ENCODE measurements around the gene GON4L.
"Not testable (repeated sequence)": the region's sequence is repeated elsewhere in the genome, so short reads cannot be mapped to it uniquely, and the experiment has no call there.

Gene GON4L

GRCh38 chr1:155859234-155859829 is 2.3 kb upstream of the GON4L start, which contains the start of gene SYT11:
TSS of gene SYT11 (plus strand) at chr1:155859567. CDS start at chr1:155859762, 195 bp downstream.
- peaks cover 8% of the 10 kb centered on the region for H3K36me3 Mint-ChIP-seq

GRCh38 chr1:155858800-155859233 is 1.8 kb upstream of the GON4L start:
- Mint-ChIP-seq H3K36me3 (peaks cover 8% of the 10 kb centered on the region), H3K9me3 (no peaks in the 10 kb centered on the region), H3K4me3 (peak overlapping the region; percentile 77), H3K4me1 (peaks cover 55% of the 10 kb centered on the region), H3K27me3 (peaks cover 18% of the 10 kb centered on the region), H3K27ac (peak overlapping the region; percentile 85)
- CTCF ChIA-PET = interaction anchor here (2.0 kb wide), 1 partner anchor 130 kb away, joined by 7 read pairs; no protein-coding TSS in a partner anchor
- no peak for DNase-seq

More at GRCh38 chr1:155859234-155859829, 2.3 kb upstream of the GON4L start, which contains the start of gene SYT11:
- Mint-ChIP-seq H3K27ac (peak within 1 kb of the TSS; percentile 85), H3K4me3 (peak within 1 kb of the TSS; percentile 77), H3K9me3 (no peaks in the 10 kb centered on the region), H3K4me1 (peaks cover 55% of the 10 kb centered on the region), H3K27me3 (peaks cover 18% of the 10 kb centered on the region)
- peak; percentile 95 for DNase-seq
- CTCF ChIA-PET = interaction anchor here (2.0 kb wide), 1 partner anchor 130 kb away, joined by 7 read pairs; no protein-coding TSS in a partner anchor

- Mint-ChIP-seq H3K27me3 (peaks cover 18% of the 10 kb centered on the region), H3K36me3 (peaks cover 24% of the 10 kb centered on the region), H3K27ac (peak overlapping the region; percentile 95), H3K9me3 (no peaks in the 10 kb centered on the region), H3K4me3 (peak overlapping the region; percentile 90), H3K4me1 (peaks cover 73% of the 10 kb centered on the region)
- CTCF ChIA-PET = interaction anchor here (1.2 kb wide), 1 partner anchor 37 kb away, joined by 5 read pairs; no protein-coding TSS in a partner anchor
- DNase-seq = no peak
These were observed 598 bp downstream of the GON4L start for GRCh38 chr1:155856257-155856974.

- Mint-ChIP-seq H3K4me3 (no peak overlapping the region), H3K4me1 (peaks cover 59% of the 10 kb centered on the region), H3K27me3 (no peaks in the 10 kb centered on the region), H3K27ac (no peak overlapping the region), H3K36me3 (peaks cover 49% of the 10 kb centered on the region), H3K9me3 (no peaks in the 10 kb centered on the region)
- CTCF ChIA-PET = interaction anchor here (0.7 kb wide), 1 partner anchor 16 kb away, joined by 3 read pairs; no protein-coding TSS in a partner anchor
- no peak for DNase-seq
These were observed 6.7 kb downstream of the GON4L start for GRCh38 chr1:155850345-155850744.

GRCh38 chr1:155847823-155848529 is 9.0 kb downstream of the GON4L start:
- Mint-ChIP-seq H3K4me3 (no peak overlapping the region), H3K27me3 (no peaks in the 10 kb centered on the region), H3K9me3 (no peaks in the 10 kb centered on the region), H3K36me3 (peaks cover 58% of the 10 kb centered on the region), H3K4me1 (peaks cover 62% of the 10 kb centered on the region), H3K27ac (peak overlapping the region; percentile 80)
- DNase-seq = no peak
- CTCF ChIA-PET = no interaction called here

GRCh38 chr1:155844860-155845421 is 12.1 kb downstream of the GON4L start:
- Mint-ChIP-seq H3K36me3 (peaks cover 44% of the 10 kb centered on the region), H3K4me1 (peaks cover 39% of the 10 kb centered on the region), H3K9me3 (no peaks in the 10 kb centered on the region), H3K4me3 (no peak overlapping the region), H3K27ac (peak overlapping the region; percentile 70), H3K27me3 (no peaks in the 10 kb centered on the region)
- DNase-seq = no peak
- CTCF ChIA-PET = no interaction called here

- Mint-ChIP-seq H3K9me3 (no peaks in the 10 kb centered on the region), H3K4me3 (no peak overlapping the region), H3K27ac (no peak overlapping the region), H3K4me1 (peaks cover 31% of the 10 kb centered on the region), H3K27me3 (no peaks in the 10 kb centered on the region), H3K36me3 (peaks cover 39% of the 10 kb centered on the region)
- no peak for DNase-seq
- CTCF ChIA-PET = no interaction called here
These were observed 16.6 kb downstream of the GON4L start for GRCh38 chr1:155840386-155840785.

GRCh38 chr1:155835548-155835947 is 21.5 kb downstream of the GON4L start:
- CTCF ChIA-PET = interaction anchor here (0.6 kb wide), 1 partner anchor 91 kb away, joined by 3 read pairs; no protein-coding TSS in a partner anchor
- Mint-ChIP-seq H3K27ac (no peak overlapping the region), H3K9me3 (no peaks in the 10 kb centered on the region), H3K36me3 (peaks cover 29% of the 10 kb centered on the region), H3K4me3 (no peak overlapping the region), H3K27me3 (no peaks in the 10 kb centered on the region), H3K4me1 (peaks cover 34% of the 10 kb centered on the region)
- DNase-seq = no peak

GRCh38 chr1:155834927-155835399 is 22.1 kb downstream of the GON4L start:
- peaks cover 34% of the 10 kb centered on the region for H3K4me1 Mint-ChIP-seq
- H3K9me3 Mint-ChIP-seq, H3K27ac Mint-ChIP-seq, H3K4me3 Mint-ChIP-seq, H3K27me3 Mint-ChIP-seq, DNase-seq, CTCF ChIA-PET: not testable (repeated sequence)
- peaks cover 28% of the 10 kb centered on the region for H3K36me3 Mint-ChIP-seq

GRCh38 chr1:155834296-155834926 is 22.6 kb downstream of the GON4L start:
- Mint-ChIP-seq H3K4me3 (no peak overlapping the region), H3K27me3 (no peaks in the 10 kb centered on the region), H3K27ac (no peak overlapping the region), H3K36me3 (peaks cover 28% of the 10 kb centered on the region), H3K4me1 (peaks cover 34% of the 10 kb centered on the region), H3K9me3 (no peaks in the 10 kb centered on the region)
- DNase-seq = no peak
- CTCF ChIA-PET = interaction anchor here (0.6 to 0.7 kb wide), 2 partner anchors 16 to 52 kb away, joined by 3 read pairs; no protein-coding TSS in a partner anchor

GRCh38 chr1:155833665-155834295 is 23.2 kb downstream of the GON4L start:
- DNase-seq = no peak
- H3K9me3 Mint-ChIP-seq = no peaks in the 10 kb centered on the region
- no peaks in the 10 kb centered on the region for H3K27me3 Mint-ChIP-seq
- H3K27ac Mint-ChIP-seq = no peak overlapping the region
- H3K4me3 Mint-ChIP-seq = no peak overlapping the region
- CTCF ChIA-PET = interaction anchor here (0.6 to 0.7 kb wide), 2 partner anchors 17 to 53 kb away, joined by 3 read pairs; no protein-coding TSS in a partner anchor
- peaks cover 34% of the 10 kb centered on the region for H3K4me1 Mint-ChIP-seq
- peaks cover 28% of the 10 kb centered on the region for H3K36me3 Mint-ChIP-seq

- H3K27ac Mint-ChIP-seq = no peak overlapping the region
- CTCF ChIA-PET = no interaction called here
- H3K27me3 Mint-ChIP-seq = no peaks in the 10 kb centered on the region
- peaks cover 22% of the 10 kb centered on the region for H3K4me1 Mint-ChIP-seq
- peaks cover 25% of the 10 kb centered on the region for H3K36me3 Mint-ChIP-seq
- DNase-seq = no peak
- H3K4me3 Mint-ChIP-seq = no peak overlapping the region
- H3K9me3 Mint-ChIP-seq = no peaks in the 10 kb centered on the region
These were observed 25.6 kb downstream of the GON4L start for GRCh38 chr1:155831279-155831976.

- Mint-ChIP-seq H3K9me3 (no peaks in the 10 kb centered on the region), H3K36me3 (peaks cover 30% of the 10 kb centered on the region), H3K4me1 (peaks cover under 1% of the 10 kb centered on the region), H3K27ac (no peak overlapping the region), H3K27me3 (no peaks in the 10 kb centered on the region), H3K4me3 (no peak overlapping the region)
- CTCF ChIA-PET = no interaction called here
- no peak for DNase-seq
These were observed 29.6 kb downstream of the GON4L start for GRCh38 chr1:155827450-155827849.
